Measurements from ENCODE around the gene GATM.
A peak's percentile ranks its signal among the peaks of the same experiment; 100 is the strongest.
"Not testable (repeated sequence)": the region's sequence is repeated elsewhere in the genome, so short reads cannot be mapped to it uniquely, and the experiment has no call there.

Gene GATM

DNA sequence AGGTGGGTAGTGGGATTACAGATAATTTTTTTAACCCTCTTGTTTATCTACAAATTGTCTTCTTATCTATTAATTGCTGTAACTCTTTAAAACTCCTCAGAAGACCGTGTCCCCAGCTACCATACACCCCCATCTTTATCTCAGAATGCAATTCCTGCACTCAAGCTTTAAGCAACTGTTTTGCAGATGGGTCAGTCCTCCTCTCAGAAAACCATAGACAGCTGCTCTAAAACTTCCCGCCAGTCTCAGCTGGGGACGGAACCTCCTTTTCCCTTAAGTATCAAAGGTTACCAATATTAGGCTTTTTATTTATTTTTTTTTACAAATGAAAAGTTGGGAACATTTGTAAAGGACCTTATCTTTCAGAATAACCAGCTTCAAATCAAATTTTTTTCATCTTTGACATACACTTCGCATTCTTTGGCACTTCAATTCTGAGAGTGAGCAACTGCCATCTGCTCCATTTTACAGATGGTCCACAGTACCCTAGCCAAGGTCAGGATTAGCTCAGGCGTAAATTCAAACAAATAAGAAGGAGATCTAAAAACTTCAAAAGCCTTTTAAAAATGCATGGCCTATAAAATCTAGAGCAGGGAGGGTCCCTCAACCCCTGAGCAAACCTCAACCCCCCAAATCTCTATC, 1.3 kb downstream of the GATM start:
- TF ChIP-seq, protein P1, sequence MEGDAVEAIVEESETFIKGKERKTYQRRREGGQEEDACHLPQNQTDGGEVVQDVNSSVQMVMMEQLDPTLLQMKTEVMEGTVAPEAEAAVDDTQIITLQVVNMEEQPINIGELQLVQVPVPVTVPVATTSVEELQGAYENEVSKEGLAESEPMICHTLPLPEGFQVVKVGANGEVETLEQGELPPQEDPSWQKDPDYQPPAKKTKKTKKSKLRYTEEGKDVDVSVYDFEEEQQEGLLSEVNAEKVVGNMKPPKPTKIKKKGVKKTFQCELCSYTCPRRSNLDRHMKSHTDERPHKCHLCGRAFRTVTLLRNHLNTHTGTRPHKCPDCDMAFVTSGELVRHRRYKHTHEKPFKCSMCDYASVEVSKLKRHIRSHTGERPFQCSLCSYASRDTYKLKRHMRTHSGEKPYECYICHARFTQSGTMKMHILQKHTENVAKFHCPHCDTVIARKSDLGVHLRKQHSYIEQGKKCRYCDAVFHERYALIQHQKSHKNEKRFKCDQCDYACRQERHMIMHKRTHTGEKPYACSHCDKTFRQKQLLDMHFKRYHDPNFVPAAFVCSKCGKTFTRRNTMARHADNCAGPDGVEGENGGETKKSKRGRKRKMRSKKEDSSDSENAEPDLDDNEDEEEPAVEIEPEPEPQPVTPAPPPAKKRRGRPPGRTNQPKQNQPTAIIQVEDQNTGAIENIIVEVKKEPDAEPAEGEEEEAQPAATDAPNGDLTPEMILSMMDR (IDR thresholded peaks at IDR 0.05; ENCODE audit: low read depth, low read length, missing control alignments): no peak
- DNase-seq (ENCODE audit: low read depth): no peak
- H3K4me3 ChIP-seq (ENCODE audit: low read depth, low read length): peak overlapping the region; percentile 93

DNA sequence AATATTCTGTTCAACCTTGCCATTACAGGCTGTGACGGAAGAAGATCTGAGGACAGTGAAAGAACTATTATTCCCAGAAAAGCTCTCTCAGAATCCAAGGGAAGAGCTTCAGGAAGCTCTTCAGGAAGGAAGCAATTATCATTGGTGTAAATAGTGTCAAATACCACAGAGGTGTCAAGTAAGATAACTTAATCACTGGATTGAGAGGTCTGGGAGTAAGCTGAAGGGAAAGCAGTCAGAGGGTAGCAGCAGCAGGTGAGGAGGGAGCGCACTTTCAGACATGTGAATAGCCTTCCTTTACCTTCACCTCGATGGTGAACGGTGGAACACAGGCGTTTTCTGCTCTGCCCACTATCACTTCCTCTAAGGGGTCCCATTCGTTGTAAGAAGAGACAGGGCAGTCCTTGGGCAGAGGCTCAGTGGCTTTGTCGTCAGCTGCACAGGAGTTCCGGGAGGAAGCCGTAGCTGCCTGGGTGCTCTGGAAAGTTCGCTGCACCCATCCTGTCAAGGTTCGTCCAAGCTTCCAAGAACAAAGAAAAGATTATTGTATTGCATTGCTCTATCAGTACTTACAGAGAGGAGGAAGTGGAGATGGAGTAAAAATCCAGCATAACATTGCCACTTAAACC, 1.9 kb downstream of the GATM start:
- TF ChIP-seq, protein P1 (IDR thresholded peaks at IDR 0.05; ENCODE audit: low read depth, low read length, missing control alignments): no peak
- H3K4me3 ChIP-seq (ENCODE audit: low read depth, low read length): no peak overlapping the region
- DNase-seq (ENCODE audit: low read depth): no peak

DNA sequence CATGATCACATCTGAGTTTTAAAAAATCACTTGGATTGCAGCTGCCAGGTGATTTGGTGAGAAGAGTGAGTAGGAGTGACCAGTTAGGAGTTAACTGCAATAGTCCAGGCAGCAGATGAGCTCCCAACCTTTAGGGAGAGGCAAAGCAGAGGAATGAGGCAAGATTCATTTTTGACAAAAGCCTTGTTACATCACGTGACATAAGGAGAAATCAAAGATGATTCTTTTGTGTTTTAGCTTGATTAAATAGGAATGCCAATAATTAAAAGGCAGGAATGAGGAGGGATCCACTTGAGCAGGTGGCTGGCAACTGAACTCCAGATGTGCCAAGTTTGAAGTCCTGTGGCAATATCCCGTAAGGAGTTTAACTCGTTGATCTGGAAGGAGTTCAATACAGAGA, 2.5 kb downstream of the GATM start:
- no peak overlapping the region for H3K4me3 ChIP-seq (ENCODE audit: low read depth, low read length)
- DNase-seq (ENCODE audit: low read depth): no peak
- TF ChIP-seq, protein P1 (IDR thresholded peaks at IDR 0.05; ENCODE audit: low read depth, low read length, missing control alignments): no peak

DNA sequence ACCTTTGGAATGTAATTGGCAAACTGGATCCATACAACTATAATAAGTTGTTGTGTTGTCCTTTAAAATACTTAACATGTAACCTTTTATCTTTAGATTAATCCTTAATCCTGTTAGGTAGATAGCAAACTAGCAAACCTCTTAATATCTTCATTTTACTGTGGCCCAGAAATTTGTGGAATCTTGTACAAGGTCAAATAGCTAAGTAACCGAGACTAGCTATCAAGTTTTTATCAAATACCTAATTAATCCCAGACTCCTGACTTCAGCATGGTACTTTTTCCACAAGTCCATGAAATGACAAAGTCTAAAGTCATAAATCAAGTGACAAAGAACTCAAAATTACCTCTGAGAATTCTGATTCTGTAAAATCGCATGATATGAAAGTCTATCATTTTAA, 4.4 kb downstream of the GATM start:
- no peak overlapping the region for H3K4me3 ChIP-seq (ENCODE audit: low read depth, low read length)
- no peak for DNase-seq (ENCODE audit: low read depth)
- TF ChIP-seq, protein P1 (IDR thresholded peaks at IDR 0.05; ENCODE audit: low read depth, low read length, missing control alignments): no peak

DNA sequence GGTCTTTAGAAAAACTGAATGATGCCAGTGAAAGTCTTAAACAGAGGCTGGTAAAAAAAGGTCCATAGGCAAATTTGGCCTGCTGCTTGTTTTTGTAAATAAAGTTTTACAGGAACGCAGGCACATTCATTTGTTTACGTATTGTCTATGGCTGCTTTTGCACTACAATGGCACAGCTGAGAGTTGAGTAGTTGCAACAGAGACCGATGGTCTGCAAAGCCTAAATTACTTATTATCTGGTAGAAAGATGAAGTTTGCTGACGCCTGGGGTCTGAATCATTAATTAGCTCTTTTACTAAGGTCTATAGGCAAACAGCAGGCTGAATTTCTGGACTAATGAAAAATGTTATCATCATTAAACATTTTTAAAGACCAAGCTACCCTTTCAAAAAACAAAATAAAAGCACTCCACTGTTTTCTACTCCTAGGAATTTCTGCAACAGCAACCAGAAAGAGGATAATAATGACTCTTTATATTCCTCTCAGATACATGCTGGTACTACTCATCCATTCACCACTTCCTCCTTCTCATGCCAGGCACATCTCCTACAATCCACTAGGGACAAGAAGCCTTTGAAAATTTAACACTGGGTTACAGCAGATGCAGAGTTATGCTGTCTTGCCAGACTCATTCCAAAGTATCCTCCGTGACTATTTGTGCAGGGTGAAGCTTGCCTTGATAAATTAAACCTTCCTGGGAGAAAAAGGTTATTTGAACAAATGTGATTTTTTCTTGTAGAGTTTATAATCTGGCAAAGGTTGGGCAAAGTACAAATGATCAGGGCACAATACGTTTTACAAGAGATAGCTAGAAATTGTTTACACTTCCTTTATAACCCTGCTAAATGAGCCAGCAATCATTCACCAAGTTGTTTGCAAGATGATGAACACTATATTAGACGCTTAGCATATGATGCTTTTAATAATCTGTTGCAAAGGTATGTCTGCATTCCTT, 6.0 kb downstream of the GATM start:
- H3K4me3 ChIP-seq (ENCODE audit: low read depth, low read length): no peak overlapping the region
- TF ChIP-seq, protein P1 (IDR thresholded peaks at IDR 0.05; ENCODE audit: low read depth, low read length, missing control alignments): no peak
- no peak for DNase-seq (ENCODE audit: low read depth)

DNA sequence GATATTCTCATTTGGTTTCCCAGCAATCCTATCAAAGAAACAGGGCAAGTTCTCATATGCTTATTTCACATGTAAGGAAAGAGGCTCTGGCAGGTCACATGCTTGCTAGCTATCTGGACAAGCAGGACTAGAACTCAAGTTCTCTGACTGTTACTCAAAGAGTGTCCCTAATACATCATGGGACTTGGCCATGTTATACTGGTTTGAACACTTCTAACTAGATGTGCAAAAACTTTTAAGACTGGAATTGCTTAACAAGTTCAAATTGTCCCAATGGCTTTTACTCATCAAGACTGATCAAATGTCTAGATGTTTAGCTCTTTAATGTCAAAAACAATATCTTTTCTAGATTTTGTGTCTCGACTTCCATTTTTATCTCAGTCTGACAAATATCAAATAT, 6.8 kb downstream of the GATM start:
- H3K4me3 ChIP-seq (ENCODE audit: low read depth, low read length): no peak overlapping the region
- no peak for DNase-seq (ENCODE audit: low read depth)
- TF ChIP-seq, protein P1 (IDR thresholded peaks at IDR 0.05; ENCODE audit: low read depth, low read length, missing control alignments): no peak

DNA sequence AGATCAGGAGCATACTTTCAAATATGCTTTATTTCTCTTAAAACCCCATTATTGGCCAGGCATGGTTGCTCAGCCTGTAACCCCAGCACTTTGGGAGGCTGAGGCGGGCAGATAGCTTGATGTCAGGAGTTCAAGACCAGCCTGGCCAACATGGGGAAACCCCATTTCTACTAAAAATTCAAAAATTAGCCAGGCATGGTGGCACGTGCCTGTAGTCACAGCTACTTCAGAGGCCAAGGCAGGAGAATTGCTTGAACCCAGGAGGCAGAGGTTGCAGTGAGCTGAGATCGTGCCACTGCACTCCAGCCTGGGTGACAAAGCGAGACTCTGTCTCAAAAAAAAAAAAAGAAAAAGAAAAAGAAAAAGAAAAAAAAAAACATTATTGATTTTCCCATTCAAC, 8.3 kb downstream of the GATM start:
- not testable (repeated sequence) for DNase-seq (ENCODE audit: low read depth); H3K4me3 ChIP-seq (ENCODE audit: low read depth, low read length)

DNA sequence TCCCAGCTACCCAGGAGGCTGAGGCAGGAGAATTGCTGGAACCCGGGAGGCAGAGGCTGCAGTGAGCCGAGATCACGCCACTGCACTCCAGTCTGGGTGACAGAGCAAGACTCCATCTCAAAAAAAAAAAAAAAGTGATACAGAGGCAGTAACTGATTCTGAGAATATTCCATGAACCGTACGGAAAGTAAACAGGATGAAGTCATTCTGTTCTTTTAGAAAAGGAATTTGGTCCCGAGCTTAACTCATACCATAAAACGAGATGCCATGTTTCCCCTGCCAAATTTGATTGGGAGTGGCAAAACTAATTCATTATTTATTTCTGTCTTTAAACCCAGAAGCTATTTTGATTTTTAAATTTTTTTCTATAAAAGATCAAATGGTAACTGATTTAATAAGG, 11.1 kb downstream of the GATM start:
- not testable (repeated sequence) for H3K4me3 ChIP-seq (ENCODE audit: low read depth, low read length); DNase-seq (ENCODE audit: low read depth)
